Measurements from ENCODE around the gene COL8A1.

- TF ChIP-seq POLR2A (IDR thresholded peaks at IDR 0.05; ENCODE audit: low read length) (no peak), GATA1 (IDR thresholded peaks at IDR 0.05; ENCODE audit: low read depth, low read length) (no peak)
These were observed 115.0 kb downstream of the COL8A1 start for GRCh38 chr3:99753268-99753975.
